Astrocyte (in vitro differentiated cells and primary cell): ENCODE measurements around the gene C15orf61.

Source experiments
- CTCF ChIP-seq: IDR thresholded peaks from 2 replicates; pipeline ENCODE4 v1.5.1; 2011; ENCODE audit warnings: low read depth, mild to moderate bottlenecking, inconsistent platforms, low read length, moderate library complexity; ENCODE audit not compliant: insufficient read depth
- EZH2 ChIP-seq: IDR thresholded peaks from 2 replicates; pipeline ENCODE4 v1.6.1; 2012; ENCODE audit warnings: mild to moderate bottlenecking, low read length, inconsistent platforms; ENCODE audit not compliant: insufficient read depth

- TF ChIP-seq CTCF (no peak), EZH2 (no peak)
These were observed 13.9 kb upstream of the C15orf61 start for GRCh38 chr15:67506775-67507747.
